ENCODE data around the gene SHH.

SHH gene

DNA sequence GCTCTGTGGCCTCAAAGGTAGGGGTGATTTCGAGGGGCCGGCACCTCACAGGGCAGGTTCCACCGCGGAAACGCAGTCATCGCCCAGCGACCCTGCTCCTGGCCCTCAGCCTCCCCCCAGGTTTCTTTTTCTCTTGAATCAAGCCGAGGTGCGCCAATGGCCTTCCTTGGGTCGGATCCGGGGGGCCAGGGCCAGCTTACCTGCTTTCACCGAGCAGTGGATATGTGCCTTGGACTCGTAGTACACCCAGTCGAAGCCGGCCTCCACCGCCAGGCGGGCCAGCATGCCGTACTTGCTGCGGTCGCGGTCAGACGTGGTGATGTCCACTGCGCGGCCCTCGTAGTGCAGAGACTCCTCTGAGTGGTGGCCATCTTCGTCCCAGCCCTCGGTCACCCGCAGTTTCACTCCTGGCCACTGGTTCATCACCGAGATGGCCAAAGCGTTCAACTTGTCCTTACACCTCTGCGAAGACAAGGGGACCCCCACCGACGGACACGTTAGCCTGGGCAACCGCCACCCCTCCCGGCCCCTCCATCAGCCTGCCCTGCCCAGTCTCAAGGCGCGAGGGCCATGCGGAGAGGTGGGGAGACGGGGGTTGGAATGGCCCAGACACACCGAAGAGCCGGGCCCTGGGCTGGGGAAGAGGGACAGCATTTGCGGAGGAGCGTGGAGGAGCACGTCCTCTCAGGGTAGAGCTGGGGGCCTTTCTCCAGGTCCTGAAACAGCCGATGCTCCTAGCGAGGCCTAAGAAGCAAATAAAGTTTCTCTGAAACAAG lies 6.0 kb downstream of the SHH start:
- DNase-seq (ENCODE audit: low read depth in 2 of 2) = no peak

- no peak for DNase-seq (ENCODE audit: low read depth in 2 of 2)
These were observed 6.5 kb downstream of the SHH start for GRCh38 chr7:155805826-155806095.

DNA sequence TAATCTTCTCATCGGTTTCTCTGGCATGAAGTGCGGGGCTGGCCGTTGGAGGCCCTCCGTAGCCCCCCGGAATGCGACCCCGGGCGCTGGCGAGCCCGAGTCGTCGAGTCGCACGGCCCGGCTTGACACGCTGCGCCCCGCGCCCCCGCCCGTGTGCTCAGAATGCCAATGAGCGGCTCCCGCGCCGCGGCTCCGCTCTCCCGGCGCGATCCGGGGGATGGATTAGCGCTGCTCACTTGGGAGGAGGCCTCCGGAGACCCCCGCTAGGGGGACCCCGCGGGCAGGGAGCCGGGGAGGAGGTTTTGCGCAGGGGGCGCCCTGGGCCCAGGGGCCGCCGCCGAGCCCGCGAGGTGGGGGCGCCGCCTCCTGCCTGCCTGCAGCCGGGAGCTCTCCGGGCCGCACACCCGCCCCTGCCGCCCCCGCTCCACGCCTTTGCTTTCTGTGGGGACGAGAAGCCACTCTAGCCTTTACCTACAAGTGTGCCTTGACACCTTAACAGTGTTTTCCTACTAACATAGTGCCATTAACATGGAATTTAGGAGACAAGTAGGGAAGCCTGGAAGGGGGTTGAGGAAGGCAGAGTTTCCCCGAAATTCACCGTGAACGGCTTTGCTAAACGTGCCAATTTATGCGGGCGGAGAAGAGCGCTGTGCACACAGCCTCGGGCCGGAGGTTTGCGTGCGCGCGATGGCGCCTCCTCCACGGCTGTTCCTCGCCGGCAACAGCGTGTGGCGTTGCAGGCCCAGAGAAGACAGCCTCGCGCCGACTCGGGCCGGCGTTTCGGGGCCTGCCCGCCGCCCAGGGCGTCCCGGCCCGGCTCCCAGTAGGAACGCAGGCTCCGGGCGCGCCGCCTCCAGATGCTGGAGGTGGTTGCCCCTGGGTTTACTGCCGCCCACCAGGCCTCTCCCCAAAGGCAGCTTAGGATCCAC lies 7.1 kb downstream of the SHH start:
- DNase-seq (ENCODE audit: low read depth in 2 of 2) = peak; percentile 59 to 62

DNA sequence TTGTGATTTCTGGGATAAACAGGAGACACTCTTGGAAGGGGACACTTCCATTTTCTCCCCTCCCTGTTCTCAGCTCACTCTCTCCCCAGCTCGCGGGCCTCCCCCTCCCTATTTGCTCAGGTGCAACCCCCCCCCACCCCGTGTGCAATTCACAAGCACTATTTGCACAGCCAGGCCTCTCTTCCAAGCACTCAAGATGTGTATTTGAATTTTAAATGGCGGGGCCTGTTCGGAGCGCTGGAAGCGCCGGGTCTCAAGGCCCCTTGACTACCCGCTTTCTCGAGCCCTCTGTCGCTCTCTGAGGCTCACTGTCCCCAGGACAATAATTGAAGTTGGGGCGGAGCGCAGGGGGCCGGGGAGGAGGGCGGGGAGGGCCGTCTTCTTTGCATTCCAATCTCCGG lies 7.8 kb downstream of the SHH start:
- DNase-seq (ENCODE audit: low read depth in 2 of 2) = no peak

DNA sequence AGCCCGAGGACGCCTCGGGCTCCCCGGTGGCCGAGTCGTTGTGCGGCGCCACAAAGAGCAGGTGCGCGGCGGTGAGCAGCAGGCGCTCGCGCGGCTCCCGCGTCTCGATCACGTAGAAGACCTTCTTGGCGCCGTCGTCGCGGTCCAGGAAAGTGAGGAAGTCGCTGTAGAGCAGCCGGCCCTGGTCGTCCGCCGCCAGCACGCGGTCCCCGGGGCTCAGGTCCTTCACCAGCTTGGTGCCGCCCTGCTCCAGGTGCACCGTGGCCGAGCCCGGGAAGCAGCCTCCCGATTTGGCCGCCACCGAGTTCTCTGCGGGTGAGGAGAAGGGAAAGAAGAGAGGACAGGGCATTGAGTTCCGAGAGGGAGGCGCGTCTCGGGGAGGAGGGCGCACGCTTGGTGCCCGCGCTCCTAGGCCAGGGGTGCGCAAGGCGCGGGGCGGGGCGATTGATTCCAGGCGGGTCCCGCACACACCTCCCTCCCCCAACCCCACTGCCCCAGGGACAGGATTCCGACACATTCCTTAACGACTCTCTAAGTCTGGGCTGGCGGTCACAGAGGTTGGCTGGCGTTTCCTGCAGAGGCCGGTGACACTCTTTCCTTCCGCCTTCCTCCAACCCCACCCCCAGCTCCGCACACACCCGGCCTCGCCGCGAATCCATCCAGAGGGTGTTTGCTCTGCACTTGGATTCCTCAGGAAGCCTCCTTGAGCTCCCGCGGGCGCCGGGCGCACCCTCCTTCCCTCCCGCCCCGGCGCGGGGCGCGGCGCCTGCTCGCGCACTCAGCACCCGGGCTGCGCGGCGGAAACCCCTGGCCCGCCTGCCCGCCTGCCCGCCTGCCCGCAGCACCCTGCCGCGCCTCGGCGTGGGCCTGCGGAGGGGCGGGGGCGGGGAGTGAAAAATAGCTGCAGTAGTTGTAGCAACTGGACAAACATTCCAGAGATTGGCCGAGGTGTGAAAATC lies 8.6 kb downstream of the SHH start:
- DNase-seq (ENCODE audit: low read depth in 2 of 2) = no peak

GRCh38 chr7:155802906-155803417 lies 9.3 kb downstream of the SHH start:
- no peak for DNase-seq (ENCODE audit: low read depth in 2 of 2)

- no peak for DNase-seq (ENCODE audit: low read depth in 2 of 2)
These were observed 10.0 kb downstream of the SHH start for GRCh38 chr7:155802291-155802690.

GRCh38 chr7:155800741-155801267 lies 11.5 kb downstream of the SHH start:
- DNase-seq (ENCODE audit: low read depth in 2 of 2) = no peak

- DNase-seq (ENCODE audit: low read depth in 2 of 2) = no peak
These were observed 12.0 kb downstream of the SHH start for GRCh38 chr7:155800301-155800700.

DNA sequence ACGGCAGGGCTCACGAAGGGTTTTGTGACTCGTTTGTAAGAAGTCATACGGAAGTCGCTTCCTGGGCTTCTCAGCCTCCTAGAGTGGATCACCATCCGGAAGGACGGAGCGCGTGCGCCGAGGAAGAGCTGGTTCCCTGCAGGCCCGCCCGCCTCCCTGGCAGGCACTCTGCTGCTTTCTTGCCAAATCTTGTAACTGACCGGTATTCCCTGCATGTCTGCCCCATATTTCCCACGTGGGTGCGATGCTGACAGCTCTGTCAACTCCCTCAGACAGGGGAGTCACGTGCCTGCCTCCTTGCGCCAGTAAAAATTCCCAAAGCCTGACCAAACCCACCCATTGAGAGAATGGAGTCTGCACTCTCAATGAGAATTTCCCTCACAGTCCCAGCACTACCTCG lies 12.7 kb downstream of the SHH start:
- DNase-seq (ENCODE audit: low read depth in 2 of 2) = no peak

- DNase-seq (ENCODE audit: low read depth in 2 of 2) = no peak
These were observed 13.4 kb downstream of the SHH start for GRCh38 chr7:155798673-155799439.

- no peak for DNase-seq (ENCODE audit: low read depth in 2 of 2)
These were observed 14.7 kb downstream of the SHH start for GRCh38 chr7:155797262-155798250.

GRCh38 chr7:155796381-155797261 lies 15.6 kb downstream of the SHH start:
- DNase-seq (ENCODE audit: low read depth in 2 of 2) = peak; percentile 58 to 59

- no peak for DNase-seq (ENCODE audit: low read depth in 2 of 2)
These were observed 16.3 kb downstream of the SHH start for GRCh38 chr7:155795951-155796350.

- no peak for DNase-seq (ENCODE audit: low read depth in 2 of 2)
These were observed 16.9 kb downstream of the SHH start for GRCh38 chr7:155795401-155795800.

DNA sequence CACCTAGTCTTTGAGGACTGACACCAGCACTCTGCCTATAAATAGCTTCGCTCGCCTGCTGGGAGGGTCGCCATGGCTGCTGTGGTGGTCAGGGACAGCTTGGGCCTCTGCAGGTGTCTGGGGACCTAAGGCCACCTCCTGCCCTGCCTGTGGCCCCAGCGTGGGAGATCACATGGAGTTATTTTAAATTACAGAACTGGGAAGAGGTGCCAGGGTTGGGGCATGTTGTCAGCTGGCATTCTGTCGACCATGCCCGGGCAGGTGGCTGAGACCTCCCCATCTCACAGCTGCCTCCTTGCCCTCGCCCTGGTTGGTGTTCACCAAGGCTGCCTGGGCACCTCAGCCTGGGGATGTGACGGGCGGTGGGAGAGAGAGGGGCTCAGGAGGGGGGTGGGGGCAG lies 18.1 kb downstream of the SHH start:
- no peak for DNase-seq (ENCODE audit: low read depth in 2 of 2)

DNA sequence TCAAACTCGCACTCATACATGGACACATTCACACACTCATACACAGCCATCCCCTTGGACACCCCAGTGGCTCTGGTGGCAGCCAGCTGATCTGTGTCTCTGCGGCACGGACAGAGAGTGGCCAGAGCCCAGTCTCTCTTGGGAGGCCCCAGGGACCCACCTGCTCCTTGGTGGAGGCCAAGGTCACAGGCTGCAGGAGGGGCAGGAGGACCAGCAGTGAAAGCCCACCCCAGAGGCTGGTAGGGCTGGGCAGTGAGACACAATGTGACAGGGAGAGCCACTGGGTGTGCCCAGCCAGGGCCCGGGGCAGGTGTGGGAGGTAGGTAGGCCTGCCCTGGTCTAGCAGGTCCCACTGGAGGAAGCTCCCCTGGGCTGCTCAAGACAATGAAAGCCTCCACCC lies 18.5 kb downstream of the SHH start:
- no peak for DNase-seq (ENCODE audit: low read depth in 2 of 2)

DNA sequence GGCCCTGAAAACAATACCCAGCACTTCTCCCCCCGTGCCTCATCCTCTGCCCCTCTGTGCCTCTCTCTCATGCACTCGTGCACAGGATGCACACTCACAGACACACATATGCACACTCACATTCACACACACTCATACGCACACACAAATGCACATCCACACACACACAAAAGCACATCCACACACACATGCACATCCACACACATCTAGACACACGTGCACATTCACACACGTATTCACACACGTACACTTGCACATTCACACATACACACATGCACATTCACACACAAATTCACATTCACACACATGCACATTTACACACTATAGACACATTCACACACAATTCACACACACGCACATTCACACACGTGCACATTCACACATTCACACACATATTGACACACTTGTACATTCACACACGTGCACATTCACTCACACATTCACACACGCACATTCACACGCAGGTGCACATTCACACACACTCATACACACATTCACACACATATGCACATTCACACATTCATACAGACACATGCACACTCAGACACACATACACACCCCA lies 19.2 kb downstream of the SHH start:
- DNase-seq (ENCODE audit: low read depth in 2 of 2) = no peak

Data from stimulated activated CD8-positive, alpha-beta memory T cell treated with anti-CD3 and anti-CD28 coated beads, Interleukin-2, amount 100 ng/mL, for 48 hours (primary cell).